GM12892 (cell line): Measurements from ENCODE around the gene RNF224.
"Not testable (repeated sequence)": the region's sequence is repeated elsewhere in the genome, so short reads cannot be mapped to it uniquely, and the experiment has no call there.

Experiments
- POLR2A ChIP-seq: IDR thresholded peaks from 2 replicates; pipeline ENCODE4 v1.6.1; 2011; ENCODE audit warnings: low read depth, low read length, control low read depth
- POLR2AphosphoS5 ChIP-seq: IDR thresholded peaks from 2 replicates; pipeline ENCODE4 v1.6.1; 2011; ENCODE audit warnings: low read depth, low read length, control low read depth

GRCh38 chr9:137262173-137262908 is 35.0 kb downstream of the RNF224 start:
- TF ChIP-seq POLR2A, POLR2AphosphoS5: not testable (repeated sequence)
